Sigmoid colon (tissue), 4 donors: Measurements from ENCODE around the gene EDRF1.

Experiments
- EP300 ChIP-seq, 4 donors: sonication (generic); formaldehyde crosslinking; IDR thresholded peaks; one replicate each; pipeline ENCODE4 v1.6.1; 2017; ENCODE audit warnings: antibody characterized with exemption in 4 of 4
- POLR2A ChIP-seq, 2 donors: fragments of 450-650 bp; IDR thresholded peaks; one replicate each; pipeline ENCODE4 v1.6.1; 2016; ENCODE audit warnings: antibody characterized with exemption in 2 of 2, mild to moderate bottlenecking in 2 of 2, moderate library complexity in 2 of 2
- POLR2AphosphoS5 ChIP-seq, 4 donors: sonication (generic); formaldehyde crosslinking; IDR thresholded peaks; one replicate each; pipeline ENCODE4 v1.6.1; 2017; ENCODE audit warnings: antibody characterized with exemption in 4 of 4
- TF ChIP-seq, protein P1 (sequence below), 4 experiments: fragments of 450-650 bp in 3 of 4; fragments of 200-600 bp in 1 of 4; IDR thresholded peaks; one replicate each; pipeline ENCODE4 v1.5.1; 2016 to 2019; ENCODE audit warnings: antibody characterized with exemption in 4 of 4, mild to moderate bottlenecking in 3 of 4, moderate library complexity in 2 of 4

DNA sequence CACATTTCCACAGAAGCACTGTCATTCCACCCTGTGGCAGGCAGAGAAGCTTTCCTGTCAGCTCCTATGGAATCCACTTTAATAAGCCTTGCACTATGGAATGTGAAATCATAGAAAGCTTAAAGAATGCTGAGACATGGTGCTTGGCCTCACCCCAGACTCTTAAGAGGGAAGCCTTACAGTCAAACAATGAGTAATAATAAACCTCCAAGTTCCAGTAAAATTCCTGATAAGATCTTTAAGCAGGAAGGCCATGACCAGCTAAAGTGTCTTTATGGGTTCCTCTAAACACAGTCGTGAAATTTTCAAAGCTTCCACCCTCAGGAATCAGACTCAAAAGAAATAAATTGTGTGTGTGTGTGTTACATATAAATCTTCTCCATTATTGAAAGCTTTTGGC lies 24.6 kb upstream of the EDRF1 start:
- TF ChIP-seq, protein P1, sequence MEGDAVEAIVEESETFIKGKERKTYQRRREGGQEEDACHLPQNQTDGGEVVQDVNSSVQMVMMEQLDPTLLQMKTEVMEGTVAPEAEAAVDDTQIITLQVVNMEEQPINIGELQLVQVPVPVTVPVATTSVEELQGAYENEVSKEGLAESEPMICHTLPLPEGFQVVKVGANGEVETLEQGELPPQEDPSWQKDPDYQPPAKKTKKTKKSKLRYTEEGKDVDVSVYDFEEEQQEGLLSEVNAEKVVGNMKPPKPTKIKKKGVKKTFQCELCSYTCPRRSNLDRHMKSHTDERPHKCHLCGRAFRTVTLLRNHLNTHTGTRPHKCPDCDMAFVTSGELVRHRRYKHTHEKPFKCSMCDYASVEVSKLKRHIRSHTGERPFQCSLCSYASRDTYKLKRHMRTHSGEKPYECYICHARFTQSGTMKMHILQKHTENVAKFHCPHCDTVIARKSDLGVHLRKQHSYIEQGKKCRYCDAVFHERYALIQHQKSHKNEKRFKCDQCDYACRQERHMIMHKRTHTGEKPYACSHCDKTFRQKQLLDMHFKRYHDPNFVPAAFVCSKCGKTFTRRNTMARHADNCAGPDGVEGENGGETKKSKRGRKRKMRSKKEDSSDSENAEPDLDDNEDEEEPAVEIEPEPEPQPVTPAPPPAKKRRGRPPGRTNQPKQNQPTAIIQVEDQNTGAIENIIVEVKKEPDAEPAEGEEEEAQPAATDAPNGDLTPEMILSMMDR (IDR thresholded peaks at IDR 0.05) = no peak
- no peak for TF ChIP-seq POLR2A (IDR thresholded peaks at IDR 0.05)
- TF ChIP-seq POLR2AphosphoS5 (IDR thresholded peaks at IDR 0.05) = no peak
- TF ChIP-seq EP300 (IDR thresholded peaks at IDR 0.05) = no peak
